NT2/D1 (cell line): ENCODE results near the gene GMEB2.

Experiments used
- YY1 ChIP-seq: IDR thresholded peaks from 2 replicates; pipeline ENCODE4 v1.6.1; 2011; ENCODE audit not compliant: insufficient read length, insufficient read depth
- ZNF274 ChIP-seq: IDR thresholded peaks from 2 replicates; pipeline ENCODE4 v1.6.1; 2011; ENCODE audit warnings: mild to moderate bottlenecking, low read depth, low read length

DNA sequence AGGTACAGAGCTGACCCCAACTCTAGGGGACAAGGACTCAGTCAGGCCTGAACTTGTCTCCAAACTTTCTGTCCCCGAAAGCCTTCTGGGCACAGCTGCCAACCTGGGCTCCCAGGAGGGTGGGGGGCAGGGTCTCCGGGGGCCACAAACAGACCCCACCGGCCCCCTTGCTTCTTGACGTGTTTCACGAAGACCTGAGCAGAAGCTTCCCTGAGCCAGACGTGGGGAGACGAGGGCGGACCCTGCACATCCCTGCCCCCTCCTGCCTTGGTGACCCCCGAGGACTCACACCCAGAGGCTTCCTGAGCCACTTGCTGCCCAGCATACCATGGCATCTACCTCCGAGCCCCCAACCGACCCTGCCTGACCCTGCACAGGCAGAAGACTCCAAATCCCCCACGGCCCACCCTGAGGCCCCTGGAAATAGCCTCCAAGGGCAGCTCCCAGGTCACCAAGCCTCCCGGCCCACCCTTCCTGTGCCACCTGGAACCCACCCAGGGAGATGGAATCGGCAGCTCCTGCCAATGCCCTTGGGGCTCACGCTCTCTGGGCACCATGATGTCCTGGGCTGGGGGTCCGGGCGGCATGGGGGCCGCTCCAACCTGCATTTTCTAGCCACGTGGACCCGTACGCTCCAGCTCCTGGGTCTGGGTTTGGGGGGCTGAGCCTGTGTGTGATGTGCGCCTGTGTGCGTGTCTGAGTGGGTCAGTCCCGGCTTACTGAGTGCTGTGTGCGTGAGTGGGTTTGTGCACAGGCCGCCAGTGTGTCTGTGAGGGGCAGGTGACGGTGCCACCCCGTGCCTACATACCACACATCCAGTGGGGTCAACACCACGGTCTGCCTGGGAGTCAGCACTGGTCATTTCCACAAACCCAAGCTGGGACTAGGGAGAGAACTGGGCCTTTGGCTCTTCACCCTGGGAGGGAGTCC lies 87.2 kb downstream of the GMEB2 start:
- TF ChIP-seq ZNF274 (no peak), YY1 (no peak)
